Activated CD4-positive, alpha-beta T cell treated with anti-CD3 and anti-CD28 coated beads, Interleukin-2, amount 50 U/mL, for 4 hours (primary cell): ENCODE data around the gene TAS1R2.
"Not testable (repeated sequence)": the region's sequence is repeated elsewhere in the genome, so short reads cannot be mapped to it uniquely, and the experiment has no call there.

Source experiments
- DNase-seq, 2 experiments: peaks; one replicate each; pipeline ENCODE4 v3.0.0-alpha.2; 2020

Gene TAS1R2

GRCh38 chr1:18868354-18868753, 8.9 kb upstream of the TAS1R2 start:
- no peak for DNase-seq

GRCh38 chr1:18866846-18867245, 7.4 kb upstream of the TAS1R2 start:
- no peak for DNase-seq

DNA sequence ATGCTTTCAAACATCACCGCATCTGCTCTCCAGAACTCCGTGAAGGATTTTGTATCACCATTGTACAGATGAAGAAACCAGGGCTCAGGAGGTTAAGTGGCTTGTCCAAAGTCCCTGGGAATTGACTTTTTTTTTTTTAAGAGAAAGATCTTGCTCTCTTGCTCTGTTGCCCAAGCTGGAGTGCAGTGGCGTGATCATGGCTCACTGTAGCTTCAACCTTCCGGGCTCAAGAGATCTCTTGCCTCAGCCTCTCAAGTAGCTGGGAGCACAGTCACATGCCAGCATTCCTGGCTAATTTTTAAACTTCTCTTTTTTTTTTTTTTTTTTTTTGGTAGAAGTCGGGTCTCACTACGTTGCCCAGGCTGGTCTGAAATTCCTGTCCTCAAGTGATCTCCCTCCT, 6.9 kb upstream of the TAS1R2 start:
- no peak for DNase-seq

GRCh38 chr1:18865176-18865575, 5.7 kb upstream of the TAS1R2 start:
- no peak for DNase-seq

DNA sequence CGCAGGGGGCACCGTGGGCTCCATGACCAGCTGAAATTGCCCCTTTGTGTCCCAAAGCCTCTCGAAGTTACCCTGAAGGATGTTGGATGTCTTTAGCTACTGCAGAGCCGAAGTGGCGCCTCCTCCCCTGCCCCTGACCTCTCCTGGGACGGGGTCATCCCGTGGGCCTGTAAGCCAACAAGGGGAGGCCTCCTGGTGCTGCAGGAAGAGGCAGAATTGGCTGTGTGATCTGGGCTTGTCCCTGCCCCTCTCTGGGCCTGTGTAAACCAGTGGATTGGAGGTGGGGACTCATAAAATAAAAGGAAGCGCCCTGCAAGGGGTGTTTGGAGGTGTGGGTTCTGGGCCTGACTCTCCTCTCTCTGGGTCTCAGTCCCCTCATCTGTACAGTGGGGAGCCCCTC, 2.1 kb upstream of the TAS1R2 start:
- no peak for DNase-seq

GRCh38 chr1:18861082-18861481, 1.6 kb upstream of the TAS1R2 start:
- no peak for DNase-seq

GRCh38 chr1:18858070-18858688, 1.3 kb downstream of the TAS1R2 start:
- DNase-seq = no peak

DNA sequence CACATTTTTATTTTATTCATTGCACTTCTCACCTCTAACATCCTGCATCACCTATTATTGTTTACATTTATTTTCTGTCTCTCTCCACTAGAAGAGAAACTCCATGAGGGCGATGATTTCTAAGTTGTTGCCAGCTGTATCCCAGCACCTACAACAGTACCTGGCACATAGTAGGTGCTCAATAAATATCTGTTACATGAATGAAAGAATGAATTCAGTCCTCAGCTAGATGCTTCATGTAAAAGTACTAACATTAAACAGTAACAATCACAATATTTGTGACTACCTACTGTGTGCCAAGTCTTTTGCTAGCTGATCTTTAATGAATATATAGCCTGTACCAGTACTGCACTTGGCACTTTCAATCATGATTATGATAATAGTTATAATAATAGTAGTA, 3.0 kb downstream of the TAS1R2 start:
- DNase-seq = no peak

DNA sequence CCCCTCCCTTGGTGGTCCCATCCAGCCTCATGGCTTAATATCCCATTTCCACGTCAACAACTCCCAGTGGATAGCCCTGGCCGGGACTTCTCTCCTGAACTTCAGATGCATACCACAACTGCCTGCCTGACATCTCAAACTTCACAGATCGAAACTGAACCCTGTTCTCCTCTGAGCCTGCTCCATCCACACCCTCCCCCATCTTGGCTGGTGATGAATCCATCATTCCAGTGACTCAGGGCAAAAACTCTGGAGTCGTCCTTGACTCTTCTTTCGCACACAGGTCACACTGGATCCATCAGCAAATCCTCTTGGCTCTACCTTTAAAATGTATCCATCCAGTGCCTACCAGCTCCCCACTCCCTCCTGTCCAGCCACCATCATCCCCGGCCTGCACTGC, 3.9 kb downstream of the TAS1R2 start:
- DNase-seq = no peak

DNA sequence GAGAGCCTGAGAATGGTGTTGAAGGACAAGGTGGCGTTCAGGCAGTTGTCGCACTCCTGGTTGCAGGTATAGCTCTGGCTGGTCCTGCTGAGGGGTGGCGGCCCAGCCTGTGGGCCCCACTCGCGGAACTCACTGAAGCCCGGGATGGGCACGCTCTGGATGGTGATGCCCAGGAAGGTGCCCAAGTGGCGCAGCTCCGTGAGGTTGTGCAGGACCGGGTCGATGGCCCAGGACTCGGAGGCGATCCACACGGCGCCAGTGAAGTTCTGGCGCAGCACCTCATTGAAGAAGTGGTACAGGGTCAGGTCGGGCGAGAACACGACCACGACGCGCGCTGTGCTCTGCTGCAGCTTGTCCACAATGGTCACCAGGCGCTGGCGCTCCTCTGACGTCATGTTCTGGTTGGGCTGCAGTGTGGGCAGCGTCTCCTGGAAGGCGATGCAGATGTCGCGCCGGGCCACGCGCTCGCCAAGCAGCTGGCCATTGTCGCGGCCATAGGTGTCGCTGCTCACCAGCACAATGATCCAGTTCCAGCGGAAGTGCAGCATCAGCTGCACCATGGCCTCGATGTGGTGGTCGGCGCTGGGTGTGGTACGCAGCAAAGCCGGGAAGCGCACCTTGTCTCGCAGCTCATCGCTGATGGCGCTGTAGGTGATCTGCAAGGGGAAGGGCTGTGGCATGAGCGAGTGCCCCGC, 5.0 kb downstream of the TAS1R2 start:
- DNase-seq = no peak

- no peak for DNase-seq
These were observed 7.0 kb downstream of the TAS1R2 start for GRCh38 chr1:18852501-18852900.

GRCh38 chr1:18849261-18849711, 10.2 kb downstream of the TAS1R2 start:
- DNase-seq = no peak

DNA sequence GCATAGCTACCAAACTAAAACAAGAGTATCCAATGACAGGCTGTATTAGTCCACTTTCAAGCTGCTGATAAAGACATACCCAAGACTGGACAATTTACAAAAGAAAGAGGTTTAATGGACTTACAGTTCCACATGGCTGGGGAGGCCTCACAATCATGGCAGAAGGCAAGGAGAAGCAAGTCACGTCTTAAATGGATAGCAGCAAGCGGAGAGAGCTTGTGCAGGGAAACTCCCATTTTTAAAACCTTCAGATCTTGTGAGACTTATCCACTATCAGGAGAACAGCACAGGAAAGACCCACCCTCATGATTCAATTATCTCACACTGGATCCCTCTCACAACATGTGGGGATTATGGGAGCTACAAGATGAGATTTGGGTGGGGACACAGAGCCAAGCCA, 11.7 kb downstream of the TAS1R2 start:
- DNase-seq = not testable (repeated sequence)

- DNase-seq = no peak
These were observed 19.3 kb downstream of the TAS1R2 start for GRCh38 chr1:18840145-18840544.

DNA sequence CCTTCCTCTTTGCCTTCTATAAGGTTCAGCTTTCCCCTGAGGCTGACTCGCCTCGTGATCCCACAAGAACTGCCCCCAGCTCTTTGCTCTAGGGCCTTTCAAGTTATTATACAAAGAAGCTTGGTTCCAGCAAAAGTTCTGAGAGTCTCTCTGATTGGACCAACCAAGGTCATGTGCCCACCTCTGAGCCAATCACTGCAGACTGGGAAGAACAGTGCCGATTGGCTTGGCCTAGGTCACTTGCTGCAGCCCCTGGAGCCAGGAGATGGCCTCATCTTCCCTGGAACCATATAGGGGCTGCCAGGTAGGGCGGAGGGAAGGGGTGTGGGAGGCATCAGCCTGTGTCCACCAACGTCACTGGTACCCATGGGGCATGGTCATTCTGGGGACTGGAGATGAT, 22.8 kb downstream of the TAS1R2 start:
- no peak for DNase-seq

DNA sequence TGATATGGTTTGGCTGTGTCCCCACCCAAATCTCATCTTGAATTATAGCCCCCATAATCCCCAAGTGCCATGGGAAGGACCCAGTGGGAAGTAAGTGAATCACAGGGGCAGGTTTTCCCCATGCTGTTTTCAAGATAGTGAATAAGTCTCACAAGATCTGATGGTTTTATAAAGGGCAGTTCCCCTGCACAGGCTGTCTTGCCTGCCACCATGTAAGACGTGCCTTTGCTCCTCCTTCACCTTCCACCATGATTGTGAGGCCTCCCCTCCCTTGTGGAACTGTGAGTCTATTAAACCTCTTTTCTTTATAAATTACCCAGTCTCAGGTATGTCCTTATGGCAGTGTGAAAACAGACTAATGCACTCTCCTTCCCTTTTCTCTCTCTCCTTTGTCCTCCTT, 27.1 kb downstream of the TAS1R2 start:
- DNase-seq = not testable (repeated sequence)

- DNase-seq = no peak
These were observed 27.8 kb downstream of the TAS1R2 start for GRCh38 chr1:18831656-18832055.

- DNase-seq = no peak
These were observed 28.9 kb downstream of the TAS1R2 start for GRCh38 chr1:18830596-18830995.

GRCh38 chr1:18829671-18830070, 29.8 kb downstream of the TAS1R2 start:
- DNase-seq = no peak

DNA sequence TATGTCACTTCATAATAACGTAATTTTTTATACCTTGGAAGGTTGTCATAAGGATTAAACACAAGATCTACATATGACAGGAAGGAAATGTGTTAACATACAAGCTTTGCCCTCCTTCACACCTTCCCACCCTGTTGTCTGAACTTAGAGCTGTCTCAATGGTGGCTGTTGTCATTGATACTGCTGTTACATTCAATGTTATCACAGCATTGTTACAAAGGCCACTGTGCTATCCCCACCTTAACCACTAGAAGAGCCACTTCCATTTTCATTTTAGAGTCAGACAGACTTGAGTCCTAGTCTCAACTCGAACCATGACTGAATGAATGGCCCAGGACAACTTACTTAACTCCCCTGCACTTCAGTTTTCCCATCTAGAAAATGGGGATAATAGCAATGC, 31.2 kb downstream of the TAS1R2 start:
- DNase-seq = no peak

GRCh38 chr1:18823438-18823837, 36.0 kb downstream of the TAS1R2 start:
- DNase-seq = no peak

DNA sequence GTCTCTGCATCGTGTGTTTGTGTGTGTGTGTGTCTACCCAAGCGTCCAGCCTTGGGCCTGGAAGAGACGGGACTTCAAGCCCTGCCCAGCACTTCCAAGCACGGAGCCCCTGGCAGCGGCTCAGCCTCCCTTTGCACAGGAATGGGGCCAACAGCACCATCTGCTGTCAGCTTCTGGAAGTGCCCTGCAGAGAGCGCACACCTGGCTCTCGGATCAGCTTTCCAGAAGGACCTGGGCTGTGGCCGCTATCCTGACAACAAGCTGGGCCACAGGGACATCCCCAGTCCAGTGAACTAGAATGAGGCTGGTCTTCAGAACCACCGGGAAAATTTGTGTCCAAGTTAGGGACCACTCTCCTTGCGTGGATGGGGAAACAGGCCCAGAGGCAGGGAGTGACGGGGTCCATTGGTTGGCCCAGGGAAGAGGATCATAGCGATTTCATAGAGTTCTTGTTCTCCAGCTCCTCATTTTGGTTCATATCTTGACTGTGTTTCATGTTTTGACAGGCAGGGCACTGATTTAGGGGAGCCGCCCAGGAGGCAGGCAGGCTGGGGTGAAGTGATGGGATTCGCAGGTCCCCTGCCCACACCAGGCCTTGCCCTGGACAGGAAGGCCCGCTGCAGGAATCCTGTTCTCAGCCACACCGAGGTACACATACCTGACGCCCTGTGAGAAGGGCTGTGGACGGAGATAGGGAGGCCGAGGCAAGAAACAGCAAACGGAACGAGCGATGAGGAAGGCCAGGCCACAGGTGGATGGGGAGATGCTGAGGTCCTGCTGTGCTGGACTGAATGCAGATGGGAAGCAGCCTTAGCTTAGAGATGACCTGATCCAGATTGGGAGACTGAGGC, 38.4 kb downstream of the TAS1R2 start:
- DNase-seq = peak; percentile 47 to 57

GRCh38 chr1:18819986-18820790, 39.3 kb downstream of the TAS1R2 start:
- DNase-seq = no peak
